ENCODE results near the gene CHST15. TPM values are rescaled to one million over a fixed set of nuclear protein-coding genes. Genes with fewer than 3 reads are reported as not detected.

CHST15 gene
- total and polyA plus RNA-seq, 2 of the 8 experiments (the other 6 are each of a cell fraction or from before 2014, with no cell fraction given) = 8.8 to 9.1 TPM

- CTCF ChIA-PET (ENCODE audit: partially characterized antibody) = interaction anchor here (0.6 to 2.1 kb wide), 5 partner anchors 14 to 374 kb away, joined by 3 to 5 read pairs (median 4); no protein-coding TSS in a partner anchor
- TF ChIP-seq SIN3A (conservative IDR thresholded peaks at IDR 0.05 in 1 of 2, IDR thresholded peaks at IDR 0.05 in 1 of 2; ENCODE audit: low read depth in 1 of 2, low read length in 2 of 2) (no peak), CHD2 (IDR thresholded peaks at IDR 0.05; ENCODE audit: low read length) (no peak), TEAD4 (IDR thresholded peaks at IDR 0.05; ENCODE audit: low read depth, low read length) (no peak), MAFK (IDR thresholded peaks at IDR 0.05; ENCODE audit: low read depth, low read length) (no peak), SRF (IDR thresholded peaks at IDR 0.05; ENCODE audit: low read depth, low read length) (no peak), GTF2F1 (IDR thresholded peaks at IDR 0.05; ENCODE audit: borderline replicate concordance, low read depth, low read length) (no peak), SP2 (IDR thresholded peaks at IDR 0.05; ENCODE audit: low read length) (no peak), SUZ12 (IDR thresholded peaks at IDR 0.05; ENCODE audit: low read length) (no peak), ZNF274 (IDR thresholded peaks at IDR 0.05; ENCODE audit: borderline replicate concordance, extremely low read depth, low read length) (no peak), ATF3 (IDR thresholded peaks at IDR 0.05; ENCODE audit: insufficient read depth, low read depth, low read length) (no peak), RAD21 (IDR thresholded peaks at IDR 0.05 in 1 of 2, conservative IDR thresholded peaks at IDR 0.05 in 1 of 2; ENCODE audit: low read depth in 2 of 2, low read length in 2 of 2) (no peak)
- TF ChIP-seq, protein P1, sequence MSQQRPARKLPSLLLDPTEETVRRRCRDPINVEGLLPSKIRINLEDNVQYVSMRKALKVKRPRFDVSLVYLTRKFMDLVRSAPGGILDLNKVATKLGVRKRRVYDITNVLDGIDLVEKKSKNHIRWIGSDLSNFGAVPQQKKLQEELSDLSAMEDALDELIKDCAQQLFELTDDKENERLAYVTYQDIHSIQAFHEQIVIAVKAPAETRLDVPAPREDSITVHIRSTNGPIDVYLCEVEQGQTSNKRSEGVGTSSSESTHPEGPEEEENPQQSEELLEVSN (IDR thresholded peaks at IDR 0.05) = no peak
Observed at GRCh38 chr10:124012066-124012465, 81.3 kb downstream of the CHST15 start.

More at GRCh38 chr10:124012066-124012465, 81.3 kb downstream of the CHST15 start:
- no peaks in the 10 kb centered on the region for H4K20me1 ChIP-seq (replicated peaks in 1 of 2; ENCODE audit: control insufficient read depth in 1 of 2, insufficient read depth in 2 of 2, low read length in 2 of 2)
- H3K56ac ChIP-seq (replicated peaks; ENCODE audit: insufficient read length, low read depth, low read length) = no peak overlapping the region
- no peak overlapping the region for H4K5ac ChIP-seq (ENCODE audit: insufficient read length, low read depth, low read length)
- H3K4ac ChIP-seq (replicated peaks; ENCODE audit: insufficient read length, low read depth, low read length) = no peak overlapping the region
- no peak overlapping the region for H2BK20ac ChIP-seq (ENCODE audit: low read length)
- DNase-seq (ENCODE audit: low read depth in 1 of 2, low spot score in 2 of 2) = no peak
- 0 out of 4 replicates have a peak, but pooled peaks cover 0 to 2% of the 10 kb centered on the region in 2 experiments for H3K9me3 ChIP-seq (ENCODE audit: insufficient read depth in 2 of 2, low read depth in 1 of 2, low read length in 1 of 2)
- no peak overlapping the region for H3K9ac ChIP-seq (replicated peaks in 1 of 4; ENCODE audit: extremely low read depth in 1 of 4, low read depth in 3 of 4, low read length in 3 of 4)
- POLR2A ChIA-PET (ENCODE audit: partially characterized antibody) = no interaction called here
- no peaks in the 10 kb centered on the region for H3K27me3 ChIP-seq (replicated peaks in 1 of 4; ENCODE audit: control insufficient read depth in 3 of 4, extremely low read depth in 1 of 4, insufficient read depth in 3 of 4, low read length in 3 of 4)
- H3K79me1 ChIP-seq (ENCODE audit: low read depth, low read length) = no peaks in the 10 kb centered on the region
- H3K27ac ChIP-seq (ENCODE audit: low read depth, low read length) = no peak overlapping the region
- H3K23me2 ChIP-seq (ENCODE audit: low read depth, low read length) = no peaks in the 10 kb centered on the region
- H2BK5ac ChIP-seq (ENCODE audit: low read depth, low read length) = 0 out of 2 replicates have a peak overlapping the region, but pooled peaks have one; percentile 52
- H2AFZ ChIP-seq (ENCODE audit: low read length) = no peak overlapping the region
- peaks cover 0 to 26% (median 8%) of the 10 kb centered on the region in 4 experiments; a peak in 6 of 7 replicates for H3K4me1 ChIP-seq (replicated peaks in 1 of 4; ENCODE audit: control insufficient read depth in 3 of 4, insufficient read depth in 4 of 4, low read length in 3 of 4)
- H3K14ac ChIP-seq (ENCODE audit: insufficient read length) = no peak overlapping the region
- H3K79me2 ChIP-seq (ENCODE audit: control insufficient read depth in 1 of 2, insufficient read depth in 2 of 2, low read length in 2 of 2) = no peaks in the 10 kb centered on the region
- 80% methylated on average over 5 of the region's 5 CpGs; no CpG with 5 or more reads in 1 of the 2 experiments for whole genome bisulfite sequencing, 2 experiments (ENCODE audit: extremely low coverage in 1 of 2, insufficient coverage in 1 of 2, insufficient read length in 1 of 2, insufficient replicate concordance in 2 of 2, low coverage in 1 of 2, low lambda C conversion rate in 2 of 2, missing lambda C conversion rate in 1 of 2)
- peaks cover 0 to 4% (median 1%) of the 10 kb centered on the region in 4 experiments; a peak in 2 of 8 replicates for H3K36me3 ChIP-seq (ENCODE audit: control insufficient read depth in 2 of 4, insufficient read depth in 4 of 4, low read length in 3 of 4)
- H3K18ac ChIP-seq (ENCODE audit: extremely low read depth, low read length) = no peak overlapping the region
- H4K91ac ChIP-seq (replicated peaks; ENCODE audit: insufficient read length, low read length) = no peak overlapping the region
- H3K23ac ChIP-seq (ENCODE audit: insufficient read length) = no peak overlapping the region
- H4K8ac ChIP-seq (ENCODE audit: extremely low read depth, insufficient read depth, low read length) = no peak overlapping the region
- FAIRE-seq = no peak
- H2AK5ac ChIP-seq (ENCODE audit: low read depth, low read length) = no peak overlapping the region; the same call in 1 of the 2 replicates
- no peak overlapping the region for H3K4me2 ChIP-seq (ENCODE audit: insufficient read depth in 1 of 2, low read depth in 2 of 2, low read length in 2 of 2)
- H2BK15ac ChIP-seq (ENCODE audit: low read length) = no peak overlapping the region
- no peak overlapping the region for H2BK120ac ChIP-seq (replicated peaks; ENCODE audit: low read depth, low read length)
- no peak overlapping the region for H2BK12ac ChIP-seq (ENCODE audit: low read depth, low read length)
- H3K4me3 ChIP-seq (ENCODE audit: extremely low read depth in 1 of 4, insufficient read depth in 2 of 4, low read depth in 3 of 4, low read length in 4 of 4) = no peak overlapping the region
